Endothelial cell of umbilical vein (primary cell): ENCODE measurements around the gene MACROD2. TPM values are rescaled to one million over a fixed set of nuclear protein-coding genes. Genes with fewer than 3 reads are reported as not detected.

Experiments
- BruUV-seq: library from RNA; stranded (reverse); fragments of 400-500 nt; replicated peaks from 2 replicates; lab custom pipeline; 2021; lab: Mats Ljungman, UMichigan
- CTCF ChIA-PET: fragments of 300-600, 350-600 bp; sonication (Branson Sonifier 250); formaldehyde crosslinking; loops from one replicate; lab custom pipeline; 2021; ENCODE audit warnings: antibody characterized with exemption, inconsistent platforms; lab: Charles Lee
- POLR2A ChIA-PET: fragments of 300-600, 350-600 bp; sonication (Branson Sonifier 250); formaldehyde crosslinking; loops from one replicate; lab custom pipeline; 2021; ENCODE audit warnings: antibody characterized with exemption, inconsistent platforms; lab: Charles Lee
- DNase-seq: peaks from one replicate; pipeline ENCODE4 v3.0.0-alpha.2; 2011; ENCODE audit warnings: low read depth, low spot score
- FAIRE-seq: peaks from 2 replicates; lab custom pipeline; 2011; peaks lifted over from hg19 to GRCh38; lab: Jason Lieb, UNC
- H2AFZ ChIP-seq: 2 replicates; pipeline ENCODE4 v1.6.0; 2012; ENCODE audit warnings: low read depth, low read length, control low read depth, inconsistent platforms
- H3K27ac ChIP-seq: 2 replicates; pipeline ENCODE4 v1.5.1; 2011; ENCODE audit warnings: low read depth, mild to moderate bottlenecking, control low read depth, low read length, moderate library complexity; ENCODE audit not compliant: insufficient read depth
- H3K27me3 ChIP-seq, 2 experiments: 2 replicates each; pipeline versions ENCODE4 v1.6.0 to v1.6.1; 2011; ENCODE audit warnings: low read length in 2 of 2, mixed read lengths in 1 of 2; ENCODE audit not compliant: control insufficient read depth in 2 of 2, insufficient read depth in 2 of 2
- H3K36me3 ChIP-seq, 2 experiments: 2 replicates in 1 of 2; 3 replicates in 1 of 2; pipeline ENCODE4 v1.5.1; 2011; ENCODE audit warnings: low read length in 2 of 2, mild to moderate bottlenecking in 1 of 2, moderate library complexity in 1 of 2; ENCODE audit not compliant: control insufficient read depth in 2 of 2, insufficient read depth in 2 of 2; ENCODE audit errors: extremely low read depth in 1 of 2
- H3K4me1 ChIP-seq: 3 replicates; pipeline ENCODE4 v1.5.1; 2011; ENCODE audit warnings: mild to moderate bottlenecking, low read length; ENCODE audit not compliant: control insufficient read depth, insufficient read depth; ENCODE audit errors: extremely low read depth
- H3K4me2 ChIP-seq: 2 replicates; pipeline ENCODE4 v1.6.1; 2011; ENCODE audit warnings: low read length, control low read depth, mixed read lengths; ENCODE audit not compliant: insufficient read depth
- H3K4me3 ChIP-seq, 3 experiments: fragments of 200-600 bp in 1 of 3; sonication (generic), shearing (Covaris generic) in 1 of 3; replicated peaks in 1 of 3; 2 replicates each; pipeline ENCODE4 v1.5.1; 2011 to 2016; ENCODE audit warnings: control low read depth in 3 of 3, low read length in 3 of 3, mild to moderate bottlenecking in 2 of 3, inconsistent platforms in 1 of 3, low read depth in 1 of 3, moderate library complexity in 1 of 3; ENCODE audit not compliant: insufficient read depth in 1 of 3
- H3K79me2 ChIP-seq: 2 replicates; pipeline ENCODE4 v1.6.0; 2012; ENCODE audit warnings: low read length, inconsistent platforms; ENCODE audit not compliant: control insufficient read depth, insufficient read depth
- H3K9ac ChIP-seq: replicated peaks from 2 replicates; pipeline ENCODE3; 2011; ENCODE audit warnings: low read length, control low read depth; ENCODE audit not compliant: insufficient read depth; ENCODE audit errors: extremely low read depth
- H3K9me1 ChIP-seq: replicated peaks from 3 replicates; pipeline ENCODE4 v1.6.0; 2011; ENCODE audit warnings: mild to moderate bottlenecking, low read length; ENCODE audit not compliant: control insufficient read depth, insufficient read depth; ENCODE audit errors: extremely low read depth
- H3K9me3 ChIP-seq: replicated peaks from 2 replicates; pipeline ENCODE4 v1.5.1; 2012; ENCODE audit warnings: low read length, inconsistent platforms; ENCODE audit not compliant: control insufficient read depth, insufficient read depth
- H4K20me1 ChIP-seq: replicated peaks from 2 replicates; pipeline ENCODE3; 2011; ENCODE audit warnings: mild to moderate bottlenecking, low read length; ENCODE audit not compliant: control insufficient read depth, insufficient read depth; ENCODE audit errors: extremely low read depth
- EZH2 ChIP-seq: IDR thresholded peaks from 2 replicates; pipeline ENCODE4 v1.6.1; 2012; ENCODE audit warnings: borderline replicate concordance, low read depth, mild to moderate bottlenecking, moderate library complexity, low read length, inconsistent platforms; ENCODE audit not compliant: severe bottlenecking
- FOS ChIP-seq: IDR thresholded peaks from 2 replicates; pipeline ENCODE4 v1.6.1; 2011; ENCODE audit warnings: mild to moderate bottlenecking, low read length, moderate library complexity, borderline replicate concordance; ENCODE audit not compliant: insufficient read depth
- GATA2 ChIP-seq: IDR thresholded peaks from 2 replicates; pipeline ENCODE4 v1.7.0; 2011; ENCODE audit warnings: low read depth, mild to moderate bottlenecking, moderate library complexity, mixed read lengths, low read length; ENCODE audit not compliant: insufficient read length, insufficient read depth
- JUN ChIP-seq: IDR thresholded peaks from 2 replicates; pipeline ENCODE4 v1.6.1; 2011; ENCODE audit warnings: borderline replicate concordance, low read depth; ENCODE audit not compliant: insufficient read length, insufficient read depth
- MAX ChIP-seq: IDR thresholded peaks from 2 replicates; pipeline ENCODE4 v1.6.1; 2011; ENCODE audit not compliant: insufficient read depth, insufficient read length
- MYC ChIP-seq: IDR thresholded peaks from one replicate; pipeline ENCODE4 v1.6.1; 2011; ENCODE audit warnings: mild to moderate bottlenecking, low read depth, low read length
- POLR2A ChIP-seq: IDR thresholded peaks from 2 replicates; pipeline ENCODE4 v1.6.1; 2012; ENCODE audit warnings: low read depth, mild to moderate bottlenecking, control low read depth, low read length
- POLR2AphosphoS5 ChIP-seq: IDR thresholded peaks from 2 replicates; pipeline ENCODE4 v1.6.1; 2012; ENCODE audit warnings: low read depth, mild to moderate bottlenecking, control low read depth, low read length, moderate library complexity; ENCODE audit not compliant: insufficient read depth
- dilution Hi-C: fragments of 300-500 bp; cut with MboI; formaldehyde crosslinking; loops from one replicate; pipeline ENCODE4 v1.15.0; 2019; ENCODE audit warnings: low sequenced_read_pairs; ENCODE audit not compliant: extremely low pct_ligation_motif_present
- intact Hi-C: fragments of 100-400 bp; cut with micrococcal nuclease; formaldehyde crosslinking; loops from one replicate; pipeline ENCODE4 v1.10.0; 2022
- polyA plus RNA-seq, 4 experiments: library from polyadenylated mRNA; depleted of rRNA in 3 of 4; stranded (reverse) in 3 of 4; unstranded in 1 of 4; fragments of >200 nt; gene quantifications; 2 replicates each; pipeline versions ENCODE4 v1.2.1 to v1.2.3, GENCODE V29; 2011 to 2012; ENCODE audit warnings: missing spikeins in 1 of 4
- total RNA-seq: library from RNA; stranded (reverse); gene quantifications from 2 replicates; pipeline ENCODE4 v1.2.3, GENCODE V29; 2021
- TF ChIP-seq, protein P1 (sequence below), 2 donors: IDR thresholded peaks; 1 replicate in 1 of 2; 2 replicates in 1 of 2; pipeline ENCODE4 v1.5.1; 2011; ENCODE audit warnings: low read length in 2 of 2, mild to moderate bottlenecking in 2 of 2, moderate library complexity in 2 of 2, control low read depth in 1 of 2, inconsistent platforms in 1 of 2, low read depth in 1 of 2; ENCODE audit not compliant: insufficient read depth in 1 of 2; ENCODE audit errors: extremely low read depth in 1 of 2

MACROD2 gene
- total and polyA plus RNA-seq, 2 donors (not counting 3 experiments of a cell fraction or from before 2014, with no cell fraction given), result 0.11 to 0.73 TPM

DNA sequence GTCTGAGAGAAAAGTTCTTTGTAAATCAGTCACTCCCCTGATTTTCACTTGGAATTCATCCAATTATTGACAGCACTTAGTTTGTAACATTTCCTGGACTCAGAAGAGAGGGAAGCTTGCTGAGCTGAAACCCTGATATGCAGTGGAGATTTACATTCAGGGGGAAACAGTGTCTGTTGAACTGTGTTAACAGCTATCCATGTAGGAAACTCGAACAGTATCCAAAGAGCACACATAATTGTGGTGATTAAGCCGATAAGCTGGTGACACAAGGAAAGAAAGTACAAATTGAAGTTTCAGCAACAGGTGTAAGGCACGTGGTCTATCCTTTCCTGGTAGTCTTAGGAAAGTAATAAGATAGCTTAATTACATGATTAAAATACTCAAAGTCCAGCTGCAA is 420.2 kb downstream of the MACROD2 start:
- DNase-seq (peak; percentile 13), FAIRE-seq (no peak)
- no peaks in the 10 kb centered on the region for H3K9me3 ChIP-seq
- intact Hi-C loops (no loop called here), dilution Hi-C loops (no loop called here)
- H2AFZ ChIP-seq, result no peak overlapping the region
- no TSS peak for BruUV-seq
- no peaks in the 10 kb centered on the region for H3K27me3 ChIP-seq
- H3K27ac ChIP-seq, result no peak overlapping the region
- no peak for TF ChIP-seq MAX
- no peak for TF ChIP-seq GATA2
- TF ChIP-seq FOS, result no peak
- no peak for TF ChIP-seq POLR2A
- no peak for TF ChIP-seq MYC
- TF ChIP-seq JUN, result no peak
- TF ChIP-seq POLR2AphosphoS5, result no peak
- TF ChIP-seq, protein P1, sequence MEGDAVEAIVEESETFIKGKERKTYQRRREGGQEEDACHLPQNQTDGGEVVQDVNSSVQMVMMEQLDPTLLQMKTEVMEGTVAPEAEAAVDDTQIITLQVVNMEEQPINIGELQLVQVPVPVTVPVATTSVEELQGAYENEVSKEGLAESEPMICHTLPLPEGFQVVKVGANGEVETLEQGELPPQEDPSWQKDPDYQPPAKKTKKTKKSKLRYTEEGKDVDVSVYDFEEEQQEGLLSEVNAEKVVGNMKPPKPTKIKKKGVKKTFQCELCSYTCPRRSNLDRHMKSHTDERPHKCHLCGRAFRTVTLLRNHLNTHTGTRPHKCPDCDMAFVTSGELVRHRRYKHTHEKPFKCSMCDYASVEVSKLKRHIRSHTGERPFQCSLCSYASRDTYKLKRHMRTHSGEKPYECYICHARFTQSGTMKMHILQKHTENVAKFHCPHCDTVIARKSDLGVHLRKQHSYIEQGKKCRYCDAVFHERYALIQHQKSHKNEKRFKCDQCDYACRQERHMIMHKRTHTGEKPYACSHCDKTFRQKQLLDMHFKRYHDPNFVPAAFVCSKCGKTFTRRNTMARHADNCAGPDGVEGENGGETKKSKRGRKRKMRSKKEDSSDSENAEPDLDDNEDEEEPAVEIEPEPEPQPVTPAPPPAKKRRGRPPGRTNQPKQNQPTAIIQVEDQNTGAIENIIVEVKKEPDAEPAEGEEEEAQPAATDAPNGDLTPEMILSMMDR (IDR thresholded peaks at IDR 0.05; ENCODE audit: extremely low read depth in 1 of 2, insufficient read depth in 1 of 2, low read depth in 1 of 2, low read length in 2 of 2), result no peak
- TF ChIP-seq EZH2, result no peak
- H3K36me3 ChIP-seq, result no peaks in the 10 kb centered on the region
- H3K4me3 ChIP-seq, result no peak overlapping the region
- no peaks in the 10 kb centered on the region for H3K4me1 ChIP-seq
- no peaks in the 10 kb centered on the region for H3K79me2 ChIP-seq
- CTCF ChIA-PET, result interaction anchor here (0.8 to 1.2 kb wide), 4 partner anchors 10 to 822 kb away, joined by 3 to 5 read pairs (median 4); no protein-coding TSS in a partner anchor
- no peaks in the 10 kb centered on the region for H3K9me1 ChIP-seq
- no peaks in the 10 kb centered on the region for H4K20me1 ChIP-seq
- no peak overlapping the region for H3K9ac ChIP-seq
- H3K4me2 ChIP-seq, result no peak overlapping the region
- POLR2A ChIA-PET, result no interaction called here
